Measurements from ENCODE around the gene SH3GLB2. TPM values are rescaled to one million over a fixed set of nuclear protein-coding genes. Genes with fewer than 3 reads are reported as not detected.
"Not testable (repeated sequence)": the region's sequence is repeated elsewhere in the genome, so short reads cannot be mapped to it uniquely, and the experiment has no call there.

The SH3GLB2 gene
- polyA plus RNA-seq, 4 donors: 72.1 to 201 (median 105) TPM

GRCh38 chr9:129004173-129004572, 24.0 kb downstream of the SH3GLB2 start:
- not testable (repeated sequence) for DNase-seq (ENCODE audit: low read depth in 4 of 4, low spot score in 3 of 4)

DNA sequence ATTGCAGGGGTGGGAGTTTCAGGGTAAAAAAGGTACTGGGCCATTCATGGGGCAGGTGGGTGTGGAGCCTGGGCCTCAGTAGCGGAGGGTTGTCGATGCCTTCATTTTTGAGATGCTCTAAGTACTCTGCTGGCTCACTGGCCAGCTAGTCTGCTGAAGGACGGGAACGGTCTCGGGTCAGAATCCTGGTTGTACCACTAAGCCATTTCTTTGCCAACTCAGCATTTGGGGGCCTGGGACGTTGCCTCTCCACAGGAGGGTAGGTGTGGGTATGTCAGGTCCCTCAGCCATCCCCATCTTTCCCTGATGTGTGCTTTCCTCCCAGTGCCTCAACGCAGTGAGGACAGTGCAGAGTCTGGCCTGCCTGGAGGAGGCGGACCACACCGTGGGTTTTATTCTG, 25.1 kb downstream of the SH3GLB2 start:
- DNase-seq (ENCODE audit: low read depth in 4 of 4, low spot score in 3 of 4): no peak

- DNase-seq (ENCODE audit: low read depth in 4 of 4, low spot score in 3 of 4): no peak
Measured at GRCh38 chr9:129001504-129002325, 26.4 kb downstream of the SH3GLB2 start.

DNA sequence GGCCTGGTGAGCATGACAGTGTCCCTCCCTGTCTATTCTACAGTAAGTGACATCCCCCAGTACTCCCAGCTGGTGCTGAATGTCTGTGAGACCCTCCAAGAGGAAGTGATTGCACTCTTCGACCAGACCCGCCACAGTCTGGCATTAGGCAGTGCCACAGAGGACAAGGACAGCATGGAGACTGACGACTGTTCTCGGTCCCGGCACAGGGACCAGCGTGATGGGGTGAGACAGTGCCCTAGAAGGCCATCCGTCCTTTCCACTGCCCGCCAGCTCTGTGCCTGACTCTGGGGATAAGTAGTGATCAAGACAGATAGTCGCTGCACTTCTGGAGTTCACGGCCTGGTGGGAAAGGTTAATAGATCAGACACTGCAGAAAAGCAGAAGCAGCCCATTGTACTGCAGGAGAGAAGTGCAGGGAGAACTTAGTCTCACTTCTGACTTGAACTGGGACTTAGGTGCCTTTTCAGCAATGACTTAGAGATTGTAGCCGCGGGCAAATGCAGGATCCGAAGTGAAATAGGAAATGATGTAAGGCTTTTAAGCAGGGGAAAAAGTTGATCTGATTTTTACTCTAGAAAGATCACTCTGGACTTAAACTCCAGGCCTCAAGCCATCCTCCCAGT, 28.4 kb downstream of the SH3GLB2 start:
- no peak for DNase-seq (ENCODE audit: low read depth in 4 of 4, low spot score in 3 of 4)

- no peak for DNase-seq (ENCODE audit: low read depth in 4 of 4, low spot score in 3 of 4)
Measured at GRCh38 chr9:128998462-128998861, 29.7 kb downstream of the SH3GLB2 start.

DNA sequence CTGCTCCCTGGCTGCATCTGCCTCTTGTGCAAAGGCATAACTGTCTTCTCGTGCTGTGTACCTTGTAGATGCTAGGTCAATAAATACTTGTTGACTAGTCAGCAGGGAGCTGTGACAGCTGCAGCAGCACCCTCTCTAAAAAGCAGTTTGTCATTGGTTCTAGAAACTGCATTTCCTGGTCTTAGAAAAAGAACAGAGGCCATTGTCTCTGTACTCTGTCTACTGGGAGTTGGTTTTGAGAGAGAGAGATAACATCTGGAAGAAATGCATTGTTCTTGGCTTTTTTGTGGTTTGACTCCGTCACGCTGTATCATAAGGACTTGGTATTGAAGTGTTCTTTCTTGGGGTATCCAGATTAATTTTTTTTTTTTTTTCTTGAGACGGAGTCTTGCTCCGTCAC, 32.3 kb downstream of the SH3GLB2 start:
- DNase-seq (ENCODE audit: low read depth in 4 of 4, low spot score in 3 of 4): no peak

DNA sequence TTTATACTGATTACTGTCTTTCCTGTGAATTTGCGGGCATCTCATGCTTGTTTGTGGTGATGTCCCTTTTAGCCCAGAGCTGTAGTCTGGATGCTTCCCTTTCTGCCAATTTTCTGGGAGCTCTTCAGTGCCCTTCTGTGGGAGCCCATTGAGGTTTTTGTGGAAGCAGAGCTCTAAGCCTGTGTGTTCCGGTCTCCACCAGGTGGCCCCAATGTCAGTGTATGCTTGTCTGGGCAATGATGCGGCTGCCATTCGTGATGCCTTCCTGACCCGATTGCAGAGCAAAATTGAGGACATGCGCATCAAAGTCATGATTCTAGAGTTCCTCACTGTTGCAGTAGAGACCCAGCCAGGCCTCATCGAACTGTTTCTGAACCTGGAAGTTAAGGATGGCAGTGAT, 35.1 kb downstream of the SH3GLB2 start:
- DNase-seq (ENCODE audit: low read depth in 4 of 4, low spot score in 3 of 4): no peak

DNA sequence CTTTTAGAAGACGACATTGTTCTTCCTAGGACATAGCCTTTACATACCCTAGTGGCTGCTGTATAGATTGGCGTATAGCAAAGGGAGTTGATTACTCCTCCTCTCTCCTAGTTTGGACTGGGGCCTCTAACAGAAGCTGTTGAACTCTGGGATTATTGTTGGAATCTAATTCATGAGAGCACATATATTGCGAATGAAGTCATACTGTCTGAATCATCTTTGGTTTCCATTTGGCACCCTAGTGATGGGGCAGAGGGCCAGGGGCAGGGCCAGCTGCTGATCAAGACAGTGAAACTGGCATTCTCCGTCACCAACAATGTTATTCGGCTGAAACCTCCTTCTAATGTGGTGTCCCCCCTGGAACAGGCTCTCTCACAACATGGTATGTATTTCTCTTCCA, 40.3 kb downstream of the SH3GLB2 start:
- DNase-seq (ENCODE audit: low read depth in 4 of 4, low spot score in 3 of 4): no peak

DNA sequence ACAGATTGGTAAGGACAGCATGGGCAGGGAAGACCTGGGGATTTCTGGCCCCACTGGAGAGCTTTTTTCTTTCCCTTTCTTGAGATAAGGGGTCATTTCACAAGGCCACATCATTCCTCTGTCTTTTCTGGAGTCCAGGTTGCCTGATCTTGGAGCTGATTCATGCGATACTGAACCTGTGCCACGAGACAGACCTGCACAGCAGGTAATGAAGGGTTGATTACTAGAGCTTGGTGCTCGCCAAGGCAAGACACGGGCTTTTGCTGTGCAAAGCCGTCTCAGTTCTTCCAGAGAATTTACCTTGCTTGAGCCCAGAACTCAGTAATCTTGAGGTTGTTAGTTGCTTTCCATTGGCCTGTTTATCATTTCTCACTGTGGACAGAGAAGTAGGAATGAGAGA, 41.5 kb downstream of the SH3GLB2 start:
- no peak for DNase-seq (ENCODE audit: low read depth in 4 of 4, low spot score in 3 of 4)

DNA sequence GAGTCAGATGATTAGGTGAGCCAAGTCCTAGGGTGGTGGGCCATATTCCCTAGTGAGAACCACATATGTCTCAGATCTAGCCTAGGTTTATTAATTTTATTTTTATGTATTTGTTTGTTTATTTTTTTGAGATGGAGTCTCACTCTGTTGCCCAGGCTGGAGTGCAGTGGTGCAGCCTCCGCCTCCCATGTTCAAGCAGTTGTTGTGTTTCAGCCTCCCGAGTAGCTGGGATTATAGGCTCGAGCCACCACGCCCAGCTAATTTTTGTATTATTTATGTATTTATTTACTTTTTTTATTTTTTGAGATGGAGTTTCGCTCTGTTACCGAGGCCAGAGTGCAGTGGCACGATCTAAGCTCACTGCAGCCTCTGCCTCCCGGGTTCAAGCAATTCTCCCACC, 44.6 kb downstream of the SH3GLB2 start:
- no peak for DNase-seq (ENCODE audit: low read depth in 4 of 4, low spot score in 3 of 4)

GRCh38 chr9:128979111-128979510, 49.0 kb downstream of the SH3GLB2 start:
- no peak for DNase-seq (ENCODE audit: low read depth in 4 of 4, low spot score in 3 of 4)

DNA sequence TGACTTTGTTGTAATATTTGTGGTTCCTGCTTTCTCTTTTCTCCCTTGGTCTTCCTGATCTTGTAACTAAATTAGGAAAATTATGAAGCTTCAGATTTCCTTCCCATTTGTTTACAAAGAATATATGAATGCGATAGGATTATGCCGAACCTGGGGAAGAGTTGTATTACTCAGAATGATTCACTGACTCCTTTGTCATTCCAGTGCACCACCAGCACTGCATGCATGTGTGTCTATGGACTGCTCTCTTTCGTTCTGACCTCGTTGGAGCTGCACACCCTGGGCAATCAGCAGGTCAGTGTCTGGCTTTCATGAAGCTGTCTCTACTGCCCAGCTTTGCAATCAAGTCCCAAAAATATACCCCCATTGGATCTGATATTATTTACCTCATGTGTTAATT, 55.2 kb downstream of the SH3GLB2 start:
- no peak for DNase-seq (ENCODE audit: low read depth in 4 of 4, low spot score in 3 of 4)

- no peak for DNase-seq (ENCODE audit: low read depth in 4 of 4, low spot score in 3 of 4)
Measured at GRCh38 chr9:128969491-128969890, 58.6 kb downstream of the SH3GLB2 start.

DNA sequence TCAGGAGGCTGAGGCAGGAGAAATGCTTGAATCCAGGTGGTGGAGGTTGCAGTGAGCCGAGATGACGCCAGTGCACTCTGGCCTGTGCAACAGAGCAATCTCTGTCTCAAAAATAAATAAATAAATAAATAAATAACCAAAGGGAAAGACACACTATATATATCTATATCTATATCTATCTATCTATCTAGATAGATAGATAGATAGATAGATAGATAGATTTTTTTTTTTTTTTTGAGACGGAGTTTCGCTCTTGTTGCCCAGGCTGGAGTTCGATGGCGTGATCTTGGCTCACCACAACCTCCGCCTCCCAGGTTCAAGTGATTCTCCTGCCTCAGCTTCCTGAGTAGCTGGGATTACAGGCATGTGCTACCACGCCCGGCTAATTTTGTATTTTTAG, 66.7 kb downstream of the SH3GLB2 start:
- not testable (repeated sequence) for DNase-seq (ENCODE audit: low read depth in 4 of 4, low spot score in 3 of 4)

Other genes with a start within 250 kb of the SH3GLB2 start
- 10 to 100 TPM; 32.6 to 40.0 (median 35.8) TPM for gene TBC1D13, start 241.1 kb downstream of the SH3GLB2 start, polyA plus RNA-seq (ENCODE audit: insufficient read length in 4 of 4)
- 10 to 100 TPM in 1 of 4 donors, 1 to 10 TPM in 3; 4.5 to 16.8 (median 7.3) TPM for gene ENDOG, start 209.8 kb downstream of the SH3GLB2 start, polyA plus RNA-seq (ENCODE audit: insufficient read length in 4 of 4)
- 10 to 100 TPM; 27.3 to 50.2 (median 38.5) TPM for gene SPOUT1, start 198.5 kb downstream of the SH3GLB2 start, polyA plus RNA-seq (ENCODE audit: insufficient read length in 4 of 4)
- 10 to 100 TPM in 3 of 4 donors, 1 to 10 TPM in 1; 5.3 to 31.2 (median 19.8) TPM for gene KYAT1, start 146.4 kb downstream of the SH3GLB2 start, polyA plus RNA-seq (ENCODE audit: insufficient read length in 4 of 4)
- gene LRRC8A, start 146.2 kb downstream of the SH3GLB2 start, polyA plus RNA-seq (ENCODE audit: insufficient read length in 4 of 4): 10 to 100 TPM; 24.1 to 30.7 (median 27.3) TPM
- 10 to 100 TPM; 39.0 to 71.7 (median 51.0) TPM for gene PHYHD1, start 107.3 kb downstream of the SH3GLB2 start, polyA plus RNA-seq (ENCODE audit: insufficient read length in 4 of 4)
- gene DOLK, start 80.7 kb downstream of the SH3GLB2 start, polyA plus RNA-seq (ENCODE audit: insufficient read length in 4 of 4): 10 to 100 TPM; 12.3 to 17.3 (median 16.0) TPM
- gene NUP188, start 80.6 kb downstream of the SH3GLB2 start, polyA plus RNA-seq (ENCODE audit: insufficient read length in 4 of 4): 10 to 100 TPM; 32.0 to 53.5 (median 41.4) TPM
- 10 to 100 TPM; 13.2 to 33.5 (median 17.5) TPM for gene MIGA2, start 8.3 kb upstream of the SH3GLB2 start, polyA plus RNA-seq (ENCODE audit: insufficient read length in 4 of 4)
- gene DOLPP1, start 52.8 kb upstream of the SH3GLB2 start, polyA plus RNA-seq (ENCODE audit: insufficient read length in 4 of 4): 10 to 100 TPM; 14.3 to 25.3 (median 20.0) TPM
- gene CRAT, start 82.5 kb upstream of the SH3GLB2 start, polyA plus RNA-seq (ENCODE audit: insufficient read length in 4 of 4): 10 to 100 TPM; 30.4 to 47.9 (median 37.1) TPM
- 100 to 1,000 TPM in 3 of 4 donors, 10 to 100 TPM in 1; 94.0 to 126 (median 105) TPM for gene PTPA, start 83.1 kb upstream of the SH3GLB2 start, polyA plus RNA-seq (ENCODE audit: insufficient read length in 4 of 4)
- 10 to 100 TPM in 2 of 4 donors, 1 to 10 TPM in 2; 8.9 to 17.4 (median 13.0) TPM for gene IER5L, start 149.9 kb upstream of the SH3GLB2 start, polyA plus RNA-seq (ENCODE audit: insufficient read length in 4 of 4)

Data from left renal pelvis (tissue), 4 donors.